HEK293T (cell line): ENCODE results near the gene CTNNA1.
"Not testable (repeated sequence)": the region's sequence is repeated elsewhere in the genome, so short reads cannot be mapped to it uniquely, and the experiment has no call there.

Source experiments
- CTCF ChIA-PET: fragments of 350-600 bp; formaldehyde crosslinking; extraction: SDS; loops from one replicate; lab custom pipeline; 2021; ENCODE audit warnings: antibody characterized with exemption, inconsistent platforms; lab: Yijun Ruan, JAX
- POLR2A ChIA-PET: fragments of 350-600 bp; formaldehyde crosslinking; extraction: SDS; loops from one replicate; lab custom pipeline; 2020; ENCODE audit warnings: antibody characterized with exemption, inconsistent platforms; lab: Yijun Ruan, JAX
- DNase-seq: peaks from one replicate; pipeline ENCODE4 v3.0.0; 2012; ENCODE audit warnings: mixed read lengths; ENCODE audit errors: extremely low spot score
- ARNT ChIP-seq: fragments of 450-650 bp; IDR thresholded peaks from 2 replicates; pipeline ENCODE4 v1.6.1; 2017; ENCODE audit warnings: mild to moderate bottlenecking
- BHLHE40 ChIP-seq: fragments of 450-650 bp; IDR thresholded peaks from 2 replicates; pipeline ENCODE4 v1.6.1; 2016; ENCODE audit warnings: mild to moderate bottlenecking, moderate library complexity, borderline replicate concordance
- CTBP1 ChIP-seq: fragments of 450-650 bp; IDR thresholded peaks from 2 replicates; pipeline ENCODE4 v1.6.1; 2016; ENCODE audit warnings: borderline replicate concordance
- ELF4 ChIP-seq: fragments of 450-650 bp; IDR thresholded peaks from 2 replicates; pipeline ENCODE4 v1.6.1; 2017; ENCODE audit warnings: antibody characterized with exemption
- FOXA1 ChIP-seq: fragments of 450-650 bp; IDR thresholded peaks from 2 replicates; pipeline ENCODE4 v1.6.1; 2016; ENCODE audit warnings: mild to moderate bottlenecking
- FOXK2 ChIP-seq: fragments of 450-650 bp; IDR thresholded peaks from 2 replicates; pipeline ENCODE4 v1.6.1; 2016; ENCODE audit warnings: mild to moderate bottlenecking
- FOXM1 ChIP-seq: fragments of 450-650 bp; IDR thresholded peaks from 2 replicates; pipeline ENCODE4 v1.6.1; 2017; ENCODE audit warnings: mild to moderate bottlenecking, borderline replicate concordance
- HDGF ChIP-seq: fragments of 450-650 bp; IDR thresholded peaks from 2 replicates; pipeline ENCODE4 v1.6.1; 2017; ENCODE audit warnings: antibody characterized with exemption, borderline replicate concordance
- L3MBTL2 ChIP-seq: fragments of 450-650 bp; conservative IDR thresholded peaks from 2 replicates; pipeline ENCODE4 v1.6.1; 2016; ENCODE audit warnings: mild to moderate bottlenecking
- LEF1 ChIP-seq: fragments of 450-650 bp; IDR thresholded peaks from 2 replicates; pipeline ENCODE4 v1.6.1; 2017; ENCODE audit warnings: mild to moderate bottlenecking, borderline replicate concordance
- NFRKB ChIP-seq: fragments of 450-650 bp; IDR thresholded peaks from 2 replicates; pipeline ENCODE4 v1.6.1; 2016; ENCODE audit warnings: mild to moderate bottlenecking, moderate library complexity
- PKNOX1 ChIP-seq: fragments of 450-650 bp; IDR thresholded peaks from 2 replicates; pipeline ENCODE4 v1.6.1; 2016
- SP1 ChIP-seq: fragments of 450-650 bp; IDR thresholded peaks from 2 replicates; pipeline ENCODE4 v1.6.1; 2017
- SUZ12 ChIP-seq: fragments of 450-650 bp; IDR thresholded peaks from 2 replicates; pipeline ENCODE4 v1.6.1; 2016; ENCODE audit warnings: mild to moderate bottlenecking
- TARDBP ChIP-seq: fragments of 450-650 bp; IDR thresholded peaks from 2 replicates; pipeline ENCODE4 v1.6.1; 2016
- ZNF384 ChIP-seq: fragments of 450-650 bp; IDR thresholded peaks from 2 replicates; pipeline ENCODE4 v1.6.1; 2016

CTNNA1 gene

GRCh38 chr5:138760448-138761110 is 7.4 kb downstream of the CTNNA1 start:
- no peak for DNase-seq
- ChIA-PET POLR2A (interaction anchor here (0.9 kb wide), 1 partner anchor 65 kb away, joined by 4 read pairs; no protein-coding TSS in a partner anchor), CTCF (interaction anchor here (0.7 to 1.4 kb wide), 2 partner anchors 29 to 213 kb away, joined by 3 to 5 read pairs; no protein-coding TSS in a partner anchor)
- TF ChIP-seq SUZ12 (no peak), LEF1 (no peak), L3MBTL2 (no peak)

GRCh38 chr5:138761115-138761514 is 7.9 kb downstream of the CTNNA1 start:
- POLR2A ChIA-PET = interaction anchor here (0.9 kb wide), 2 partner anchors 66 to 423 kb away, joined by 3 to 4 read pairs; partner anchors contain the start of gene FAM53C
- CTCF ChIA-PET = interaction anchor here (0.7 to 1.4 kb wide), 2 partner anchors 29 to 213 kb away, joined by 3 to 5 read pairs; no protein-coding TSS in a partner anchor
- DNase-seq = not testable (repeated sequence)

GRCh38 chr5:138761670-138762069 is 8.4 kb downstream of the CTNNA1 start:
- POLR2A ChIA-PET = interaction anchor here (0.7 to 0.9 kb wide), 2 partner anchors 96 to 424 kb away, joined by 3 read pairs; partner anchors contain the start of gene FAM53C
- DNase-seq = not testable (repeated sequence)
- CTCF ChIA-PET = interaction anchor here (1.2 kb wide), 1 partner anchor 28 kb away, joined by 12 read pairs; no protein-coding TSS in a partner anchor

GRCh38 chr5:138762110-138762509 is 8.9 kb downstream of the CTNNA1 start:
- ChIA-PET POLR2A (interaction anchor here (0.7 to 0.9 kb wide), 2 partner anchors 96 to 424 kb away, joined by 3 read pairs; partner anchors contain the start of gene FAM53C), CTCF (interaction anchor here (1.2 kb wide), 1 partner anchor 28 kb away, joined by 12 read pairs; no protein-coding TSS in a partner anchor)
- no peak for DNase-seq
- no peak for TF ChIP-seq NFRKB
- no peak for TF ChIP-seq FOXA1
- no peak for TF ChIP-seq L3MBTL2
- TF ChIP-seq FOXM1 = no peak
- TF ChIP-seq SUZ12 = no peak
- no peak for TF ChIP-seq ZNF384
- no peak for TF ChIP-seq TARDBP
- TF ChIP-seq BHLHE40 = no peak

GRCh38 chr5:138763037-138763778 is 10.0 kb downstream of the CTNNA1 start:
- CTCF ChIA-PET = interaction anchor here (1.1 kb wide), 1 partner anchor 27 kb away, joined by 3 read pairs; no protein-coding TSS in a partner anchor
- TF ChIP-seq ZNF384 (no peak), BHLHE40 (no peak), LEF1 (no peak), TARDBP (no peak), ARNT (no peak), ELF4 (no peak), FOXM1 (no peak), SP1 (no peak), HDGF (no peak), FOXA1 (no peak), NFRKB (no peak), CTBP1 (no peak), FOXK2 (no peak), SUZ12 (no peak), PKNOX1 (no peak), L3MBTL2 (no peak)
- POLR2A ChIA-PET = interaction anchor here (1.6 kb wide), 1 partner anchor 10 kb away, joined by 3 read pairs; the partner anchor contains the start of gene CTNNA1
- DNase-seq = no peak

GRCh38 chr5:138770291-138770690 is 17.1 kb downstream of the CTNNA1 start:
- POLR2A ChIA-PET = no interaction called here
- TF ChIP-seq SP1 (no peak), ELF4 (no peak), FOXA1 (no peak), FOXM1 (no peak), NFRKB (no peak), L3MBTL2 (no peak), CTBP1 (no peak), ARNT (no peak), HDGF (no peak), LEF1 (no peak), SUZ12 (no peak), PKNOX1 (no peak)
- CTCF ChIA-PET = interaction anchor here (1.1 kb wide), 1 partner anchor 19 kb away, joined by 3 read pairs; no protein-coding TSS in a partner anchor
- DNase-seq = no peak

- no peak for TF ChIP-seq FOXM1
- TF ChIP-seq TARDBP = no peak
- TF ChIP-seq FOXA1 = no peak
- TF ChIP-seq SP1 = no peak
- no peak for TF ChIP-seq PKNOX1
- no peak for TF ChIP-seq CTBP1
- no peak for TF ChIP-seq NFRKB
- TF ChIP-seq FOXK2 = no peak
- no peak for TF ChIP-seq BHLHE40
- TF ChIP-seq SUZ12 = no peak
Observed at GRCh38 chr5:138770977-138771376, 17.8 kb downstream of the CTNNA1 start.

More at GRCh38 chr5:138770977-138771376, 17.8 kb downstream of the CTNNA1 start:
- ChIA-PET CTCF (no interaction called here), POLR2A (no interaction called here)
- DNase-seq = no peak
